OCI-M1 (cell line): ENCODE results near the gene CFAP61.

Source experiments
- DNase-seq: peaks from one replicate; lab custom pipeline; 2025; lab: John Stamatoyannopoulos, UW

CFAP61 gene

GRCh38 chr20:20399531-20400500 is 347.5 kb downstream of the CFAP61 start:
- DNase-seq, result no peak

GRCh38 chr20:20401991-20402390 is 349.7 kb downstream of the CFAP61 start:
- no peak for DNase-seq

GRCh38 chr20:20404633-20405032 is 352.3 kb downstream of the CFAP61 start:
- no peak for DNase-seq

GRCh38 chr20:20405623-20406022 is 353.3 kb downstream of the CFAP61 start:
- no peak for DNase-seq

- no peak for DNase-seq
Observed at GRCh38 chr20:20406306-20406705, 354.0 kb downstream of the CFAP61 start.

- DNase-seq, result peak; percentile 24
Observed at GRCh38 chr20:20407891-20408805, 355.8 kb downstream of the CFAP61 start.

GRCh38 chr20:20409331-20409730 is 357.0 kb downstream of the CFAP61 start:
- no peak for DNase-seq
